ENCODE measurements around the gene TDRD10.
A peak's percentile ranks its signal among the peaks of the same experiment; 100 is the strongest.

The TDRD10 gene

DNA sequence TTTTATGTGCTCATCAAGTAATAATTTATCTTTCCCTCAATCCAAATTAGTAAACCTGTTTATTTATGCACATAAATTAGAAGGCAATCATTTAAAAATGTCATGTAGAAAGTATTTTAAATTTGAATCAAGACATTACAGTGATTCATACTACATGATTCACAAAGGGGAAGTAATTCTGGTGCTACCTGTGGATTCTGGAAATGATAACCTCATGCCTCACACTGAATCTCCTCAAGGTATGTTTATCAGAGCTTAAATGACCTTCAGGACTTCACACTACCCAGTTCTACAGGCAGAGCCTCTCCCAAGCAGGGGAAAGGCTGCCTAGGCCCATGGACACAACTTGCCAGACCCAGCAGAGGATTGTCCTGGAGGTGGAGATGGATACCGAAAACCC lies 25.2 kb upstream of the TDRD10 start:
- Mint-ChIP-seq H3K36me3 (ENCODE audit: low read depth) (no peaks in the 10 kb centered on the region), H3K27ac (peak overlapping the region; percentile 48), H3K4me3 (no peak overlapping the region), H3K9me3 (no peaks in the 10 kb centered on the region), H3K4me1 (peaks cover 17% of the 10 kb centered on the region), H3K27me3 (ENCODE audit: low read depth, poor library complexity) (peaks cover 8% of the 10 kb centered on the region)
- TF ChIP-seq, protein P1, sequence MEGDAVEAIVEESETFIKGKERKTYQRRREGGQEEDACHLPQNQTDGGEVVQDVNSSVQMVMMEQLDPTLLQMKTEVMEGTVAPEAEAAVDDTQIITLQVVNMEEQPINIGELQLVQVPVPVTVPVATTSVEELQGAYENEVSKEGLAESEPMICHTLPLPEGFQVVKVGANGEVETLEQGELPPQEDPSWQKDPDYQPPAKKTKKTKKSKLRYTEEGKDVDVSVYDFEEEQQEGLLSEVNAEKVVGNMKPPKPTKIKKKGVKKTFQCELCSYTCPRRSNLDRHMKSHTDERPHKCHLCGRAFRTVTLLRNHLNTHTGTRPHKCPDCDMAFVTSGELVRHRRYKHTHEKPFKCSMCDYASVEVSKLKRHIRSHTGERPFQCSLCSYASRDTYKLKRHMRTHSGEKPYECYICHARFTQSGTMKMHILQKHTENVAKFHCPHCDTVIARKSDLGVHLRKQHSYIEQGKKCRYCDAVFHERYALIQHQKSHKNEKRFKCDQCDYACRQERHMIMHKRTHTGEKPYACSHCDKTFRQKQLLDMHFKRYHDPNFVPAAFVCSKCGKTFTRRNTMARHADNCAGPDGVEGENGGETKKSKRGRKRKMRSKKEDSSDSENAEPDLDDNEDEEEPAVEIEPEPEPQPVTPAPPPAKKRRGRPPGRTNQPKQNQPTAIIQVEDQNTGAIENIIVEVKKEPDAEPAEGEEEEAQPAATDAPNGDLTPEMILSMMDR (IDR thresholded peaks at IDR 0.05): no peak
- DNase-seq: no peak

DNA sequence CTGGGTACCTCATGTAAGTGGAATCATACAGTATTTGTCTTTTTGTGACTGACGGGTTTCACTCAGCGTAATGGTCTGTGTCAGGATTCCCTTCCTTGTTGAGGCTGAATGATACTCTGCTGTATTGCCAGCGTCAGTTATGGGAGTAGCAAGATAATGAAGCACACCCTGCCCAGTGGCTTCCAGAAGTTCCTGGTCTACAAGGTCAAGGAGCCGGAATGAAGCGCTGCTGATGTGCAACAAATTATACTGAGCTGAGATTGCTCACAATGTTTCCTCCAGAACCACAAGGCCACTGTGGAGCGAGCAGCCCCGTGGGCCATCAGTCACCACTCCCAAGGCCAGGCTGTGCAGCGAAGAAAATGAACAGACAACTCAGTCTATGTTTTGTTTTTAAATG lies 24.0 kb upstream of the TDRD10 start:
- TF ChIP-seq, protein P1 (IDR thresholded peaks at IDR 0.05): no peak
- H3K27ac Mint-ChIP-seq: no peak overlapping the region
- no peak for DNase-seq
- H3K27me3 Mint-ChIP-seq (ENCODE audit: low read depth, poor library complexity): no peaks in the 10 kb centered on the region
- H3K4me1 Mint-ChIP-seq: peaks cover 17% of the 10 kb centered on the region
- H3K4me3 Mint-ChIP-seq: no peak overlapping the region
- no peaks in the 10 kb centered on the region for H3K9me3 Mint-ChIP-seq
- no peaks in the 10 kb centered on the region for H3K36me3 Mint-ChIP-seq (ENCODE audit: low read depth)

DNA sequence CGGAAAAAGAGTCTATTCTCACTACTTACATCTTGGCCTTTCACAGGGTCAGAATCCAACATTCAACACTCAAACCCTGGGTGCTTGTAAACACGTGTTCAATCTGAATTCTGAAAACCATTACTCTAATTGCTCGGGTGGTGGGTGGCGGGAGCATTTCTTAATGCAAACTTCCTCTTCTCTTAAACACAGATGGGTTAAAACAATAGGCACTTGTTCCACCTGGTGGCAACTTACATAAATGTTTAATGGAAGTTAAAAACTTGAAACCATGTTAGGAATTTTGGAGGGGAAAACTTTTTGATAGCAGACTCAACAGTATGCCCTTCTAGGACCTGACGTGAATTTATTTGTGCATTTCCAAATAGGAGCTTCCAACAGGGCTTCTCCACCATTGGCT lies 23.4 kb upstream of the TDRD10 start:
- H3K4me3 Mint-ChIP-seq: no peak overlapping the region
- H3K27me3 Mint-ChIP-seq (ENCODE audit: low read depth, poor library complexity): peaks cover 2% of the 10 kb centered on the region
- no peaks in the 10 kb centered on the region for H3K36me3 Mint-ChIP-seq (ENCODE audit: low read depth)

DNA sequence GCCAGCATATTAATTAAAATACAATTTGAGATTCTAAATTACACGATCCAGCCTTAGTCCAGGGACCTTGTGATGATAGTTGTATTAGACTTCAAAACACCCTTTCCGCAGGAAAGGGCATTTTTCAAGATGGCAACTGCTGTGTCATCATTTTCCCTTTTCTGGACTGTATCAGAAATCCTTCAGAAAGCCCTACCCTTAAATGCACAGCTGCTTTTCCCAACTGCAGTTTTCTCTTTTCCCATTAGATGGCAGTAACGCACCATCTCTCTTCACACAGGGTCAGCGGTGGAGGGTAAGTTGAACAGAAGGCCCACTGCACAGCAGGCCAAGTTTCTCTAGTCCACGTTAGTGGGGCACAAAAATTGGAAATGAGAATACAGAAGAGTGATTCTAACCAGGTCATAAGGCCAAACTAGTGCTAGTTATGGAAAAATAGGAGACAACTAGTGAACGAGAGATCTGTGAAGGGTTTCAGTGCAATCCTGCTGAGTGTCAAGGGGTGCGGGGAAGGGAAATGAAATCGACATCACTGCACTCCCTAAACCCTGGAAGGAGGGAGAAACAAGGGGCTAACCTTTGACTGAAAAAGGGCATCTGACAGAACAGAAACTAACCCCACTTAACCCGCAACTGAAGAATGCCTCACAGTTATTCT lies 22.1 kb upstream of the TDRD10 start:
- H3K27me3 Mint-ChIP-seq (ENCODE audit: low read depth, poor library complexity): peaks cover 4% of the 10 kb centered on the region
- H3K27ac Mint-ChIP-seq: no peak overlapping the region
- H3K36me3 Mint-ChIP-seq (ENCODE audit: low read depth): no peaks in the 10 kb centered on the region
- H3K4me1 Mint-ChIP-seq: peaks cover 22% of the 10 kb centered on the region
- peak; percentile 69 for DNase-seq
- TF ChIP-seq, protein P1 (IDR thresholded peaks at IDR 0.05): peak; percentile 96
- H3K4me3 Mint-ChIP-seq: no peak overlapping the region
- no peaks in the 10 kb centered on the region for H3K9me3 Mint-ChIP-seq

More for the DNA sequence above, 23.4 kb upstream of the TDRD10 start:
- no peak for DNase-seq
- Mint-ChIP-seq H3K27ac (no peak overlapping the region), H3K4me1 (peaks cover 17% of the 10 kb centered on the region), H3K9me3 (no peaks in the 10 kb centered on the region)
- TF ChIP-seq, protein P1 (IDR thresholded peaks at IDR 0.05): no peak

DNA sequence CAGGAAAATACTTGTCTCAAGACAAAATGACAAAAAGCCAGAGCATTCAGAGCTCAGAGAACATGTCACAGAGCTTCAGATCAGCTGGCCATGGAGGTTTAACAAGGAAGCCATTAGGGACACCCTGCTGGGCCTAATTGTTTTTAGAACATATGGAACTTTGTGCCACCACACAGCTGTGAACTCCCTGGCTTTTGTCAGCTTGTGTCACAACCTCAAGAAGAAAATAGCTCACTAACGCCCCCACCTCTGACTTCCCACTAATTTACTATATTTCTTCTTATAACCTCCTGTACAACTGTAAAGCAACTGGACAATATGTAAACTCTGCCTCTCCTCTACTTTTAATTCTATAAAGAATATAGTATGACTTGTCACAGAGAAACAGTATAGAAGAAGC lies 21.0 kb upstream of the TDRD10 start:
- Mint-ChIP-seq H3K27me3 (ENCODE audit: low read depth, poor library complexity) (peaks cover 4% of the 10 kb centered on the region), H3K9me3 (no peaks in the 10 kb centered on the region), H3K36me3 (ENCODE audit: low read depth) (no peaks in the 10 kb centered on the region), H3K4me1 (peaks cover 31% of the 10 kb centered on the region), H3K27ac (no peak overlapping the region), H3K4me3 (no peak overlapping the region)
- no peak for DNase-seq
- TF ChIP-seq, protein P1 (IDR thresholded peaks at IDR 0.05): no peak

Data from nephron progenitor cell (in vitro differentiated cells).